ENCODE measurements around the gene NFIB.
A peak's percentile ranks its signal among the peaks of the same experiment; 100 is the strongest.

NFIB gene

GRCh38 chr9:14273696-14274121 is 40.2 kb downstream of the NFIB start:
- no peak for DNase-seq (ENCODE audit: low spot score)

- no peak for DNase-seq (ENCODE audit: low spot score)
Measured at GRCh38 chr9:14272927-14273528, 40.9 kb downstream of the NFIB start.

GRCh38 chr9:14271093-14271673 is 42.8 kb downstream of the NFIB start:
- no peak for DNase-seq (ENCODE audit: low spot score)

- no peak for DNase-seq (ENCODE audit: low spot score)
Measured at GRCh38 chr9:14270358-14271092, 43.4 kb downstream of the NFIB start.

GRCh38 chr9:14269916-14270315 is 44.0 kb downstream of the NFIB start:
- no peak for DNase-seq (ENCODE audit: low spot score)

GRCh38 chr9:14263707-14264483 is 50.0 kb downstream of the NFIB start:
- DNase-seq (ENCODE audit: low spot score): no peak

GRCh38 chr9:14262827-14263226 is 51.1 kb downstream of the NFIB start:
- no peak for DNase-seq (ENCODE audit: low spot score)

- DNase-seq (ENCODE audit: low spot score): no peak
Measured at GRCh38 chr9:14261616-14262015, 52.3 kb downstream of the NFIB start.

GRCh38 chr9:14260101-14260500 is 53.8 kb downstream of the NFIB start:
- no peak for DNase-seq (ENCODE audit: low spot score)

GRCh38 chr9:14258660-14259239 is 55.2 kb downstream of the NFIB start:
- DNase-seq (ENCODE audit: low spot score): no peak

- DNase-seq (ENCODE audit: low spot score): no peak
Measured at GRCh38 chr9:14258156-14258555, 55.8 kb downstream of the NFIB start.

GRCh38 chr9:14256588-14256987 is 57.4 kb downstream of the NFIB start:
- no peak for DNase-seq (ENCODE audit: low spot score)

- peak; percentile 6 for DNase-seq (ENCODE audit: low spot score)
Measured at GRCh38 chr9:14251154-14252071, 62.5 kb downstream of the NFIB start.

- DNase-seq (ENCODE audit: low spot score): no peak
Measured at GRCh38 chr9:14250794-14251153, 63.2 kb downstream of the NFIB start.

- no peak for DNase-seq (ENCODE audit: low spot score)
Measured at GRCh38 chr9:14249527-14249926, 64.4 kb downstream of the NFIB start.

GRCh38 chr9:14248149-14248548 is 65.8 kb downstream of the NFIB start:
- no peak for DNase-seq (ENCODE audit: low spot score)

GRCh38 chr9:14247577-14247976 is 66.4 kb downstream of the NFIB start:
- no peak for DNase-seq (ENCODE audit: low spot score)

GRCh38 chr9:14246951-14247350 is 67.0 kb downstream of the NFIB start:
- DNase-seq (ENCODE audit: low spot score): no peak

- DNase-seq (ENCODE audit: low spot score): no peak
Measured at GRCh38 chr9:14245901-14246525, 67.9 kb downstream of the NFIB start.

- DNase-seq (ENCODE audit: low spot score): no peak
Measured at GRCh38 chr9:14243514-14244042, 70.4 kb downstream of the NFIB start.
